MM.1S (cell line): Measurements from ENCODE around the gene DLX2.

ENCODE experiments used
- DNase-seq: peaks from one replicate; pipeline ENCODE4 v3.0.0-alpha.2; 2015
- H2AFZ ChIP-seq: fragments of 300-600 bp; sonication (generic); 2 replicates; pipeline ENCODE4 v1.6.0; 2016; ENCODE audit warnings: antibody characterized with exemption, low read length
- H3F3A ChIP-seq: fragments of 300-600 bp; sonication (generic); 2 replicates; pipeline ENCODE4 v1.6.1; 2016; ENCODE audit warnings: mild to moderate bottlenecking, antibody characterized with exemption, low read length, moderate library complexity, mixed read lengths; ENCODE audit not compliant: insufficient read depth
- H3K27ac ChIP-seq: fragments of 300-600 bp; sonication (generic); 2 replicates; pipeline ENCODE4 v1.5.1; 2016; ENCODE audit warnings: mild to moderate bottlenecking, low read length
- H3K27me3 ChIP-seq: fragments of 300-600 bp; sonication (generic); replicated peaks from 2 replicates; pipeline ENCODE4 v1.6.0; 2016; ENCODE audit warnings: low read length; ENCODE audit not compliant: insufficient read depth
- H3K36me3 ChIP-seq: fragments of 300-600 bp; sonication (generic); replicated peaks from 2 replicates; pipeline ENCODE4 v1.6.1; 2016; ENCODE audit warnings: mild to moderate bottlenecking, low read length, mixed read lengths; ENCODE audit not compliant: insufficient read depth
- H3K4me1 ChIP-seq: fragments of 300-600 bp; sonication (generic); 2 replicates; pipeline ENCODE4 v1.6.1; 2016; ENCODE audit warnings: low read length, mixed read lengths
- H3K4me2 ChIP-seq: fragments of 300-600 bp; sonication (generic); 2 replicates; pipeline ENCODE4 v1.6.0; 2016; ENCODE audit warnings: low read depth, low read length
- H3K4me3 ChIP-seq: fragments of 300-600 bp; sonication (generic); 2 replicates; pipeline ENCODE4 v1.5.1; 2016; ENCODE audit warnings: low read length, mixed read lengths
- H3K79me2 ChIP-seq: fragments of 300-600 bp; sonication (generic); 2 replicates; pipeline ENCODE4 v1.6.1; 2016; ENCODE audit warnings: mixed run types, low read length, mixed read lengths
- H3K9ac ChIP-seq: fragments of 300-600 bp; sonication (generic); 2 replicates; pipeline ENCODE4 v1.6.1; 2016; ENCODE audit warnings: low read length, mixed read lengths
- H3K9me2 ChIP-seq: fragments of 300-600 bp; sonication (generic); replicated peaks from 2 replicates; pipeline ENCODE4 v1.6.1; 2016; ENCODE audit warnings: mild to moderate bottlenecking, low read length, mixed read lengths; ENCODE audit not compliant: insufficient read depth
- H3K9me3 ChIP-seq: fragments of 300-600 bp; sonication (generic); replicated peaks from 2 replicates; pipeline ENCODE4 v1.6.1; 2016; ENCODE audit warnings: mild to moderate bottlenecking, low read length, mixed read lengths; ENCODE audit not compliant: insufficient read depth
- H4K20me1 ChIP-seq: fragments of 300-600 bp; sonication (generic); 2 replicates; pipeline ENCODE4 v1.6.1; 2016; ENCODE audit warnings: mild to moderate bottlenecking, low read length, moderate library complexity, mixed read lengths; ENCODE audit not compliant: insufficient read depth
- EZH2 ChIP-seq: fragments of 300-600 bp; sonication (generic); optimal IDR thresholded peaks from 2 replicates; pipeline ENCODE3; 2017; ENCODE audit warnings: low read depth, mild to moderate bottlenecking, antibody characterized with exemption, low read length, mixed read lengths
- EZH2phosphoT487 ChIP-seq: fragments of 300-600 bp; sonication (generic); IDR thresholded peaks from 2 replicates; pipeline ENCODE4 v1.6.1; 2018; ENCODE audit warnings: antibody characterized with exemption, low read length
- TF ChIP-seq, protein P1 (sequence below): fragments of 300-600 bp; sonication (generic); IDR thresholded peaks from 2 replicates; pipeline ENCODE4 v1.5.1; 2016; ENCODE audit warnings: antibody characterized with exemption, low read length, mixed read lengths

The DLX2 gene

GRCh38 chr2:172120118-172120517 lies 17.4 kb upstream of the DLX2 start:
- Histone ChIP-seq H3K9me2 (no peaks in the 10 kb centered on the region), H4K20me1 (no peaks in the 10 kb centered on the region), H3K9me3 (no peaks in the 10 kb centered on the region), H3K4me1 (no peaks in the 10 kb centered on the region), H2AFZ (no peak overlapping the region), H3K4me2 (no peak overlapping the region), H3K27me3 (no peaks in the 10 kb centered on the region), H3K4me3 (no peak overlapping the region), H3K9ac (no peak overlapping the region), H3K79me2 (no peaks in the 10 kb centered on the region), H3F3A (no peaks in the 10 kb centered on the region), H3K36me3 (no peaks in the 10 kb centered on the region), H3K27ac (no peak overlapping the region)
- no peak for DNase-seq
- TF ChIP-seq EZH2: no peak
- TF ChIP-seq EZH2phosphoT487: no peak
- TF ChIP-seq, protein P1, sequence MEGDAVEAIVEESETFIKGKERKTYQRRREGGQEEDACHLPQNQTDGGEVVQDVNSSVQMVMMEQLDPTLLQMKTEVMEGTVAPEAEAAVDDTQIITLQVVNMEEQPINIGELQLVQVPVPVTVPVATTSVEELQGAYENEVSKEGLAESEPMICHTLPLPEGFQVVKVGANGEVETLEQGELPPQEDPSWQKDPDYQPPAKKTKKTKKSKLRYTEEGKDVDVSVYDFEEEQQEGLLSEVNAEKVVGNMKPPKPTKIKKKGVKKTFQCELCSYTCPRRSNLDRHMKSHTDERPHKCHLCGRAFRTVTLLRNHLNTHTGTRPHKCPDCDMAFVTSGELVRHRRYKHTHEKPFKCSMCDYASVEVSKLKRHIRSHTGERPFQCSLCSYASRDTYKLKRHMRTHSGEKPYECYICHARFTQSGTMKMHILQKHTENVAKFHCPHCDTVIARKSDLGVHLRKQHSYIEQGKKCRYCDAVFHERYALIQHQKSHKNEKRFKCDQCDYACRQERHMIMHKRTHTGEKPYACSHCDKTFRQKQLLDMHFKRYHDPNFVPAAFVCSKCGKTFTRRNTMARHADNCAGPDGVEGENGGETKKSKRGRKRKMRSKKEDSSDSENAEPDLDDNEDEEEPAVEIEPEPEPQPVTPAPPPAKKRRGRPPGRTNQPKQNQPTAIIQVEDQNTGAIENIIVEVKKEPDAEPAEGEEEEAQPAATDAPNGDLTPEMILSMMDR: no peak

- H3K9me3 ChIP-seq: no peaks in the 10 kb centered on the region
- H3K9me2 ChIP-seq: no peaks in the 10 kb centered on the region
- H3K4me2 ChIP-seq: no peak overlapping the region
- DNase-seq: no peak
- H3K36me3 ChIP-seq: no peaks in the 10 kb centered on the region
- H3K79me2 ChIP-seq: no peaks in the 10 kb centered on the region
- H3K4me1 ChIP-seq: no peaks in the 10 kb centered on the region
- H3F3A ChIP-seq: no peaks in the 10 kb centered on the region
- no peak overlapping the region for H3K27ac ChIP-seq
- H3K9ac ChIP-seq: no peak overlapping the region
- H3K27me3 ChIP-seq: no peaks in the 10 kb centered on the region
- H2AFZ ChIP-seq: no peak overlapping the region
- TF ChIP-seq, protein P1: no peak
- no peak for TF ChIP-seq EZH2phosphoT487
- no peak for TF ChIP-seq EZH2
- no peaks in the 10 kb centered on the region for H4K20me1 ChIP-seq
- H3K4me3 ChIP-seq: no peak overlapping the region
These were observed 16.4 kb upstream of the DLX2 start for GRCh38 chr2:172119089-172119488.

- H3K4me3 ChIP-seq: no peak overlapping the region
- H3K4me2 ChIP-seq: no peak overlapping the region
- H3F3A ChIP-seq: no peaks in the 10 kb centered on the region
- no peaks in the 10 kb centered on the region for H3K27me3 ChIP-seq
- H2AFZ ChIP-seq: no peak overlapping the region
- H3K79me2 ChIP-seq: no peaks in the 10 kb centered on the region
- no peaks in the 10 kb centered on the region for H3K4me1 ChIP-seq
- no peaks in the 10 kb centered on the region for H3K9me3 ChIP-seq
- no peaks in the 10 kb centered on the region for H3K9me2 ChIP-seq
- no peak overlapping the region for H3K9ac ChIP-seq
- DNase-seq: no peak
- TF ChIP-seq EZH2: no peak
- TF ChIP-seq, protein P1: no peak
- no peak for TF ChIP-seq EZH2phosphoT487
- H3K27ac ChIP-seq: no peak overlapping the region
- no peaks in the 10 kb centered on the region for H4K20me1 ChIP-seq
- no peaks in the 10 kb centered on the region for H3K36me3 ChIP-seq
These were observed 13.4 kb upstream of the DLX2 start for GRCh38 chr2:172116107-172116506.
